Activated CD8-positive, alpha-beta memory T cell treated with anti-CD3 and anti-CD28 coated beads, Interleukin-2, amount 50 U/mL, for 24 hours (primary cell): Measurements from ENCODE around the gene BEND6.
"Not testable (repeated sequence)": the region's sequence is repeated elsewhere in the genome, so short reads cannot be mapped to it uniquely, and the experiment has no call there.

Experiments used
- DNase-seq: peaks from one replicate; pipeline ENCODE4 v3.0.0-alpha.2; 2020; ENCODE audit errors: extremely low read depth

The BEND6 gene

GRCh38 chr6:56984361-56984760, 29.5 kb downstream of the BEND6 start:
- DNase-seq, result no peak

- no peak for DNase-seq
Measured at GRCh38 chr6:56984884-56985283, 30.0 kb downstream of the BEND6 start.

GRCh38 chr6:56986611-56987010, 31.7 kb downstream of the BEND6 start:
- no peak for DNase-seq

- DNase-seq, result no peak
Measured at GRCh38 chr6:56988145-56988544, 33.2 kb downstream of the BEND6 start.

- DNase-seq, result no peak
Measured at GRCh38 chr6:56992036-56992435, 37.1 kb downstream of the BEND6 start.

GRCh38 chr6:56992703-56993102, 37.8 kb downstream of the BEND6 start:
- no peak for DNase-seq

GRCh38 chr6:56995347-56995902, 40.5 kb downstream of the BEND6 start:
- no peak for DNase-seq

- DNase-seq, result no peak
Measured at GRCh38 chr6:56996401-56996800, 41.5 kb downstream of the BEND6 start.

- DNase-seq, result no peak
Measured at GRCh38 chr6:56999049-56999448, 44.1 kb downstream of the BEND6 start.

GRCh38 chr6:56999748-57000147, 44.8 kb downstream of the BEND6 start:
- not testable (repeated sequence) for DNase-seq

- no peak for DNase-seq
Measured at GRCh38 chr6:57002197-57002596, 47.3 kb downstream of the BEND6 start.

- no peak for DNase-seq
Measured at GRCh38 chr6:57004292-57004691, 49.4 kb downstream of the BEND6 start.

GRCh38 chr6:57006101-57006500, 51.2 kb downstream of the BEND6 start:
- DNase-seq, result no peak

GRCh38 chr6:57008069-57008468, 53.2 kb downstream of the BEND6 start:
- not testable (repeated sequence) for DNase-seq

GRCh38 chr6:57013521-57013926, 58.6 kb downstream of the BEND6 start:
- DNase-seq, result no peak

GRCh38 chr6:57017069-57017468, 62.2 kb downstream of the BEND6 start:
- DNase-seq, result no peak

GRCh38 chr6:57017841-57018240, 62.9 kb downstream of the BEND6 start:
- DNase-seq, result no peak

GRCh38 chr6:57019434-57019833, 64.5 kb downstream of the BEND6 start:
- no peak for DNase-seq

- no peak for DNase-seq
Measured at GRCh38 chr6:57021086-57021720, 66.3 kb downstream of the BEND6 start.

- DNase-seq, result no peak
Measured at GRCh38 chr6:57024321-57024720, 69.4 kb downstream of the BEND6 start.

- DNase-seq, result no peak
Measured at GRCh38 chr6:57024775-57025174, 69.9 kb downstream of the BEND6 start.

GRCh38 chr6:57026001-57026400, 71.1 kb downstream of the BEND6 start:
- DNase-seq, result no peak

- DNase-seq, result no peak
Measured at GRCh38 chr6:57027301-57027700, 72.4 kb downstream of the BEND6 start.

- DNase-seq, result no peak
Measured at GRCh38 chr6:57029213-57029612, 74.3 kb downstream of the BEND6 start.
